K562 (cell line): ENCODE measurements around the gene NEURL1B. TPM values are rescaled to one million over a fixed set of nuclear protein-coding genes. Genes with fewer than 3 reads are reported as not detected.

Experiments
- ATAC-seq: fragments of 200-7000 bp; cut with Tn5 transposase; 3 replicates; pipeline ENCODE4 v1.9.1; 2020; ENCODE audit warnings: moderate library complexity
- BruUV-seq: library from RNA; stranded (reverse); fragments of 400-500 nt; replicated peaks from 2 replicates; lab custom pipeline; 2021; lab: Mats Ljungman, UMichigan
- CTCF ChIA-PET: fragments of 300-600 bp; formaldehyde crosslinking; extraction: SDS; loops from one replicate; lab custom pipeline; 2021; ENCODE audit warnings: low intra/inter-chr PET ratio; lab: Yijun Ruan, JAX
- POLR2A ChIA-PET: fragments of 300-600, 350-650 bp; sonication (Branson Sonifier 250); formaldehyde crosslinking; extraction: SDS; loops from one replicate; lab custom pipeline; 2021; ENCODE audit warnings: antibody characterized with exemption, inconsistent platforms; lab: Yijun Ruan, JAX
- DNase-seq, 4 experiments: peaks; one replicate each; pipeline versions ENCODE4 v3.0.0 to v3.0.0-alpha.2; 2011 to 2018; ENCODE audit warnings: low spot score in 3 of 4, mixed read lengths in 3 of 4; ENCODE audit errors: extremely low read depth in 1 of 4
- FAIRE-seq: peaks from 2 replicates; lab custom pipeline; 2011; peaks lifted over from hg19 to GRCh38; lab: Jason Lieb, UNC
- H2AFZ ChIP-seq: 2 replicates; pipeline ENCODE4 v1.6.0; 2011; ENCODE audit warnings: low read depth, low read length, control low read depth, inconsistent platforms
- H3K27ac ChIP-seq: fragments of 200-600 bp; 3 replicates; pipeline ENCODE4 v1.8.0; 2011; ENCODE audit warnings: low read depth, mild to moderate bottlenecking, control low read depth, inconsistent platforms, low read length, moderate library complexity, mixed read lengths; ENCODE audit errors: extremely low read depth
- H3K27me3 ChIP-seq, 2 experiments: fragments of 300-600 bp in 1 of 2; 2 replicates in 1 of 2; 3 replicates in 1 of 2; pipeline versions ENCODE4 v1.6.0 to v1.8.0; 2011; ENCODE audit warnings: inconsistent platforms in 2 of 2, low read length in 2 of 2, mild to moderate bottlenecking in 1 of 2, mixed read lengths in 1 of 2, moderate library complexity in 1 of 2; ENCODE audit not compliant: control insufficient read depth in 2 of 2, insufficient read depth in 2 of 2
- H3K36me3 ChIP-seq: fragments of 300-600 bp; 3 replicates; pipeline ENCODE4 v1.8.0; 2011; ENCODE audit warnings: mild to moderate bottlenecking, low read length, inconsistent platforms; ENCODE audit not compliant: control insufficient read depth, insufficient read depth
- H3K4me1 ChIP-seq, 2 experiments: fragments of 200-600 bp in 1 of 2; replicated peaks in 1 of 2; 2 replicates in 1 of 2; 3 replicates in 1 of 2; pipeline versions ENCODE4 v1.5.1 to v1.8.0; 2011; ENCODE audit warnings: inconsistent platforms in 2 of 2, low read length in 2 of 2, mild to moderate bottlenecking in 1 of 2, mixed read lengths in 1 of 2, moderate library complexity in 1 of 2; ENCODE audit not compliant: control insufficient read depth in 2 of 2, insufficient read depth in 2 of 2
- H3K4me2 ChIP-seq: 2 replicates; pipeline ENCODE4 v1.6.1; 2011; ENCODE audit warnings: low read length, control low read depth, inconsistent platforms, mixed read lengths; ENCODE audit not compliant: insufficient read depth
- H3K4me3 ChIP-seq: fragments of 200-600 bp; sonication (generic), shearing (Covaris generic); 2 replicates; pipeline ENCODE4 v1.5.1; 2016; ENCODE audit warnings: control low read depth, inconsistent platforms
- H3K79me2 ChIP-seq: fragments of 200-600 bp; 3 replicates; pipeline ENCODE4 v1.8.0; 2011; ENCODE audit warnings: low read length, inconsistent platforms; ENCODE audit not compliant: control insufficient read depth, insufficient read depth
- H3K9ac ChIP-seq, 2 experiments: 2 replicates each; pipeline versions ENCODE4 v1.6.0 to v1.6.1; 2011; ENCODE audit warnings: low read depth in 2 of 2, low read length in 2 of 2, control low read depth in 1 of 2, inconsistent platforms in 1 of 2, mild to moderate bottlenecking in 1 of 2, mixed read lengths in 1 of 2; ENCODE audit not compliant: insufficient read depth in 1 of 2
- H3K9me1 ChIP-seq: one replicate; pipeline ENCODE4 v1.6.0; 2011; ENCODE audit warnings: inconsistent platforms, mild to moderate bottlenecking, low read length, moderate library complexity; ENCODE audit not compliant: control insufficient read depth, insufficient read depth
- H3K9me3 ChIP-seq: replicated peaks from 2 replicates; pipeline ENCODE4 v1.5.1; 2011; ENCODE audit warnings: low read depth, low read length, inconsistent platforms; ENCODE audit not compliant: control insufficient read depth, insufficient read depth
- H4K20me1 ChIP-seq: replicated peaks from 2 replicates; pipeline ENCODE4 v1.6.1; 2011; ENCODE audit warnings: low read length, inconsistent platforms, mixed read lengths; ENCODE audit not compliant: control insufficient read depth, insufficient read depth
- ARID1B ChIP-seq: fragments of 450-650 bp; IDR thresholded peaks from 2 replicates; pipeline ENCODE4 v1.6.1; 2016; ENCODE audit warnings: antibody characterized with exemption, mild to moderate bottlenecking, inconsistent platforms
- LEF1 ChIP-seq: fragments of 450-650 bp; IDR thresholded peaks from 2 replicates; pipeline ENCODE4 v1.6.1; 2016; ENCODE audit warnings: mild to moderate bottlenecking
- SIN3A ChIP-seq, 2 experiments: fragments of 150-350 bp in 1 of 2; IDR thresholded peaks; 2 replicates each; pipeline ENCODE4 v1.6.1; 2011 to 2016; ENCODE audit warnings: borderline replicate concordance in 2 of 2, low read depth in 2 of 2, low read length in 2 of 2, mild to moderate bottlenecking in 2 of 2, moderate library complexity in 2 of 2; ENCODE audit not compliant: control insufficient read depth in 1 of 2
- SMARCB1 ChIP-seq: IDR thresholded peaks from 2 replicates; pipeline ENCODE4 v1.6.1; 2011; ENCODE audit warnings: improper control_type of control experiment, low read depth; ENCODE audit not compliant: insufficient read length
- TAF15 ChIP-seq: fragments of 200-400 bp; formaldehyde crosslinking; IDR thresholded peaks from 2 replicates; pipeline ENCODE4 v1.6.1; 2017; ENCODE audit warnings: mild to moderate bottlenecking, low read depth, low read length, moderate library complexity
- ZNF175 ChIP-seq: fragments of 200-800 bp; sonication (Bioruptor generic); IDR thresholded peaks from 2 replicates; pipeline ENCODE4 v1.6.1; 2016; ENCODE audit warnings: low read depth, mild to moderate bottlenecking, missing genetic modification characterization, missing compliant biosample characterization
- ZNF282 ChIP-seq: sonication (generic); formaldehyde crosslinking; IDR thresholded peaks from 2 replicates; pipeline ENCODE4 v1.8.1; 2023; ENCODE audit warnings: missing genetic modification reagents
- WGBS: fragments of 100-300 bp; shearing (Covaris generic); methylation state at CpG from one replicate; pipeline ENCODE4 v1.1.6; 2016; ENCODE audit warnings: low coverage, mixed read lengths; ENCODE audit not compliant: insufficient coverage; ENCODE audit errors: missing lambda C conversion rate; 5-methylcytosine and 5-hydroxymethylcytosine counted together
- in situ Hi-C: fragments of 300-500 bp; cut with MboI; formaldehyde crosslinking; loops from 4 replicates; pipeline ENCODE4 v1.15.0; 2018; ENCODE audit warnings: inconsistent platforms, mixed read lengths
- intact Hi-C: fragments of 100-400 bp; cut with micrococcal nuclease; formaldehyde crosslinking; loops from 2 replicates; pipeline ENCODE4 v1.14.2; 2022
- polyA plus RNA-seq, 8 experiments: library from polyadenylated mRNA; depleted of rRNA in 4 of 8; stranded (reverse) in 5 of 8; unstranded in 3 of 8; fragments of >200 nt; fragmentation: Nextera tagmentation in 2 of 8; fragmentation: Illumina TruSeq in 1 of 8; extraction: Ambion mirVana in 2 of 8; extraction: Trizol in 1 of 8; gene quantifications; 2 replicates each; pipeline versions ENCODE4 v1.2.1 to v1.2.3, GENCODE V29; 2011 to 2014; ENCODE audit warnings: inconsistent platforms in 1 of 8, missing spikeins in 1 of 8
- total RNA-seq, 7 experiments: library from RNA; depleted of rRNA in 6 of 7; stranded (reverse); fragments of >200 nt in 6 of 7; fragmentation: Illumina TruSeq in 2 of 7; extraction: Trizol in 2 of 7; gene quantifications; 2 replicates each; pipeline versions ENCODE4 v1.2.1 to v1.2.3, GENCODE V29; 2011 to 2021; ENCODE audit warnings: low replicate concordance in 1 of 7
- TF ChIP-seq, protein P1 (sequence below), 2 experiments: fragments of 450-650 bp; IDR thresholded peaks; 2 replicates each; pipeline ENCODE4 v1.6.1; 2016; ENCODE audit warnings: mild to moderate bottlenecking in 2 of 2, borderline replicate concordance in 1 of 2, low read depth in 1 of 2, moderate library complexity in 1 of 2
- TF ChIP-seq, protein P2 (sequence below): sonication (generic); formaldehyde crosslinking; IDR thresholded peaks from 2 replicates; pipeline ENCODE4 v1.8.0; 2022; ENCODE audit warnings: missing genetic modification reagents, mild to moderate bottlenecking, borderline replicate concordance

The NEURL1B gene
- total and polyA plus RNA-seq, 9 of the 15 experiments (the other 6 are each of a cell fraction or from before 2014, with no cell fraction given) = 0.04 TPM; not detected in 8

- no peak overlapping the region for H3K27ac ChIP-seq
- peaks cover 0 to 12% of the 10 kb centered on the region in 2 experiments; a peak in 2 of 5 replicates for H3K4me1 ChIP-seq
- TF ChIP-seq ZNF175 (CRISPR knock-in tag) (no peak), ARID1B (no peak), ZNF282 (CRISPR knock-in tag) (no peak), TAF15 (no peak), SMARCB1 (no peak), SIN3A (IDR thresholded peaks at IDR 0.05; ENCODE audit: borderline replicate concordance in 2 of 2, control insufficient read depth in 1 of 2, low read depth in 2 of 2, low read length in 2 of 2) (no peak), LEF1 (no peak)
- TF ChIP-seq, protein P1, sequence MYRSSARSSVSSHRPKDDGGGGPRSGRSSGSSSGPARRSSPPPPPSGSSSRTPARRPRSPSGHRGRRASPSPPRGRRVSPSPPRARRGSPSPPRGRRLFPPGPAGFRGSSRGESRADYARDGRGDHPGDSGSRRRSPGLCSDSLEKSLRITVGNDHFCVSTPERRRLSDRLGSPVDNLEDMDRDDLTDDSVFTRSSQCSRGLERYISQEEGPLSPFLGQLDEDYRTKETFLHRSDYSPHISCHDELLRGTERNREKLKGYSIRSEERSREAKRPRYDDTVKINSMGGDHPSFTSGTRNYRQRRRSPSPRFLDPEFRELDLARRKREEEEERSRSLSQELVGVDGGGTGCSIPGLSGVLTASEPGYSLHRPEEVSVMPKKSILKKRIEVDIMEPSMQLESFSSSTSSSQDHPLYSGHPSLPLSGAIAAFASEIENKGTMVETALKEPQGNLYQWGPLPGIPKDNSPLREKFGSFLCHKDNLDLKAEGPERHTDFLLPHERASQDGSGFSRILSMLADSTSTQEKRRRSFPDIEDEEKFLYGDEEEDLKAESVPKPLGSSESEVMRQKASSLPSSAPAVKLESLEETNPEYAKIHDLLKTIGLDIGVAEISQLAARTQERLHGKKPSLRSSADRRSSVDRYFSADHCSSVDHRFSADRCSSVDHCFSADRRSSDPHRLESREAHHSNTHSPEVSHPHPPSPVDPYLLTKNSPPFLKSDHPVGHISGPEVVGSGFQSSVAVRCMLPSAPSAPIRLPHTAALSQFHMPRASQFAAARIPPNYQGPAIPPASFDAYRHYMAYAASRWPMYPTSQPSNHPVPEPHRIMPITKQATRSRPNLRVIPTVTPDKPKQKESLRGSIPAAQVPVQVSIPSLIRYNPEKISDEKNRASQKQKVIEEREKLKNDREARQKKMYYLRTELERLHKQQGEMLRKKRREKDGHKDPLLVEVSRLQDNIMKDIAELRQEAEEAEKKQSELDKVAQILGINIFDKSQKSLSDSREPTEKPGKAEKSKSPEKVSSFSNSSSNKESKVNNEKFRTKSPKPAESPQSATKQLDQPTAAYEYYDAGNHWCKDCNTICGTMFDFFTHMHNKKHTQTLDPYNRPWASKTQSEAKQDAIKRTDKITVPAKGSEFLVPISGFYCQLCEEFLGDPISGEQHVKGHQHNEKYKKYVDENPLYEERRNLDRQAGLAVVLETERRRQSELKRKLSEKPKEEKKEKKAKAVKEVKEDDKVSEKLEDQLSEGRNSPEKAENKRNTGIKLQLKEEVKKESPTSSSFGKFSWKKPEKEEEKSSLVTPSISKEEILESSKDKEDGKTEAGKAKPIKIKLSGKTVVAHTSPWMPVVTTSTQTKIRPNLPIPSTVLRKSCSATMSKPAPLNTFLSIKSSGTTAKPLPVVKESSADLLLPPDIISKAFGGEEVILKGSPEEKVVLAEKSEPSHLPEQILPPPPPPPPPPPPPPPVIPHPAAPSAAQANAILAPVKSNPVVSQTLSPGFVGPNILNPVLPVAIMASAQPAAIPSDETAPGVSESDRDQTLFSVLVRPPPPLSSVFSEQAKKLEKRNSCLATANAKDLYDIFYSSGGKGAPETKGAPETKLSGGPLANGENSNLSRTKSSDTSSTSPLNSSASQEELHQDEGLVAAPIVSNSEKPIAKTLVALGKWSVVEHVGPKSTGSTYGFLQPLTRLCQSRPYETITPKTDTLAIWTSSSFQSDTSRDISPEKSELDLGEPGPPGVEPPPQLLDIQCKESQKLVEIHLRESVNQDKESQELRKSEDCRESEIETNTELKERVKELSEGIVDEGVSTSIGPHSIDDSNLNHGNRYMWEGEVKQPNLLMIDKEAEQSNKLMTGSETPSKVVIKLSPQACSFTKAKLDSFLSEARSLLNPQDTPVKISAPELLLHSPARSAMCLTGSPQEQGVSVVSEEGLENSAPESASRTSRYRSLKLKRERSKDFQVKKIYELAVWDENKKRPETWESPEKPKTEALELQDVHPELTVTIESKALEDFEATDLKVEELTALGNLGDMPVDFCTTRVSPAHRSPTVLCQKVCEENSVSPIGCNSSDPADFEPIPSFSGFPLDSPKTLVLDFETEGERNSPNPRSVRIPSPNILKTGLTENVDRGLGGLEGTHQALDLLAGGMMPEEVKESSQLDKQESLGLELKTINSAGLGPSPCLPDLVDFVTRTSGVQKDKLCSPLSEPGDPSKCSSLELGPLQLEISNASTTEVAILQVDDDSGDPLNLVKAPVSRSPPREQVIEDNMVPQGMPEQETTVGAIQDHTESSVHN (IDR thresholded peaks at IDR 0.05; ENCODE audit: borderline replicate concordance in 1 of 2, low read depth in 1 of 2) = no peak
- TF ChIP-seq, protein P2, sequence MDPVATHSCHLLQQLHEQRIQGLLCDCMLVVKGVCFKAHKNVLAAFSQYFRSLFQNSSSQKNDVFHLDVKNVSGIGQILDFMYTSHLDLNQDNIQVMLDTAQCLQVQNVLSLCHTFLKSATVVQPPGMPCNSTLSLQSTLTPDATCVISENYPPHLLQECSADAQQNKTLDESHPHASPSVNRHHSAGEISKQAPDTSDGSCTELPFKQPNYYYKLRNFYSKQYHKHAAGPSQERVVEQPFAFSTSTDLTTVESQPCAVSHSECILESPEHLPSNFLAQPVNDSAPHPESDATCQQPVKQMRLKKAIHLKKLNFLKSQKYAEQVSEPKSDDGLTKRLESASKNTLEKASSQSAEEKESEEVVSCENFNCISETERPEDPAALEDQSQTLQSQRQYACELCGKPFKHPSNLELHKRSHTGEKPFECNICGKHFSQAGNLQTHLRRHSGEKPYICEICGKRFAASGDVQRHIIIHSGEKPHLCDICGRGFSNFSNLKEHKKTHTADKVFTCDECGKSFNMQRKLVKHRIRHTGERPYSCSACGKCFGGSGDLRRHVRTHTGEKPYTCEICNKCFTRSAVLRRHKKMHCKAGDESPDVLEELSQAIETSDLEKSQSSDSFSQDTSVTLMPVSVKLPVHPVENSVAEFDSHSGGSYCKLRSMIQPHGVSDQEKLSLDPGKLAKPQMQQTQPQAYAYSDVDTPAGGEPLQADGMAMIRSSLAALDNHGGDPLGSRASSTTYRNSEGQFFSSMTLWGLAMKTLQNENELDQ (CRISPR knock-in tag) = no peak
Observed at GRCh38 chr5:172696171-172696849, 55.2 kb downstream of the NEURL1B start.

More at GRCh38 chr5:172696171-172696849, 55.2 kb downstream of the NEURL1B start:
- no peak overlapping the region for H3K4me3 ChIP-seq
- no peak overlapping the region for H3K4me2 ChIP-seq
- H4K20me1 ChIP-seq = 0 out of 2 replicates have a peak, but pooled peaks cover 14% of the 10 kb centered on the region
- H3K36me3 ChIP-seq = no peaks in the 10 kb centered on the region
- no peak overlapping the region for H3K9ac ChIP-seq
- FAIRE-seq (no peak), DNase-seq (no peak), ATAC-seq (no peak)
- POLR2A ChIA-PET = interaction anchor here (0.6 to 1.0 kb wide), 4 partner anchors 9 to 270 kb away, joined by 3 to 4 read pairs (median 3); no protein-coding TSS in a partner anchor
- H2AFZ ChIP-seq = no peak overlapping the region
- no peaks in the 10 kb centered on the region for H3K9me1 ChIP-seq
- CTCF ChIA-PET = interaction anchor here (1.2 to 2.6 kb wide), 2 partner anchors 217 to 221 kb away, joined by 4 to 36 read pairs; no protein-coding TSS in a partner anchor
- peaks cover 40 to 76% of the 10 kb centered on the region in 2 experiments for H3K27me3 ChIP-seq
- H3K79me2 ChIP-seq = no peaks in the 10 kb centered on the region
- no peaks in the 10 kb centered on the region for H3K9me3 ChIP-seq
- intact Hi-C loops = loop anchor here (5.0 to 10.0 kb wide), 3 partner anchors 52 to 589 kb away; partner anchors contain the start of gene NEURL1B
- in situ Hi-C loops = no loop called here
- BruUV-seq = no TSS peak
- WGBS = 10% methylated on average over 18 of the region's 20 CpGs
